ENCODE data around the gene ITGB7.

The ITGB7 gene

GRCh38 chr12:53215497-53215896 lies 8.4 kb upstream of the ITGB7 start:
- ChIA-PET POLR2A (interaction anchor here (1.0 to 1.2 kb wide), 2 partner anchors 51 to 77 kb away, joined by 3 read pairs; no protein-coding TSS in a partner anchor), CTCF (interaction anchor here (0.8 to 11.6 kb wide), 7 partner anchors 9 to 205 kb away, joined by 3 to 144 read pairs (median 53); partner anchors contain the start of genes AAAS, ESPL1 and PFDN5)
- TF ChIP-seq CTCF (tag by site-specific recombination; IDR thresholded peaks at IDR 0.05) (no peak), KLF8 (tag by site-specific recombination; IDR thresholded peaks at IDR 0.05) (no peak), ZNF184 (tag by site-specific recombination; IDR thresholded peaks at IDR 0.05) (no peak), IKZF3 (tag by site-specific recombination; IDR thresholded peaks at IDR 0.05) (no peak), KLF7 (tag by site-specific recombination; IDR thresholded peaks at IDR 0.05; ENCODE audit: borderline replicate concordance) (no peak), ZNF658 (tag by site-specific recombination; IDR thresholded peaks at IDR 0.05) (no peak), ZNF16 (tag by site-specific recombination; IDR thresholded peaks at IDR 0.05; ENCODE audit: low read depth) (no peak)
- Histone ChIP-seq H3K4me1 (ENCODE audit: control insufficient read depth, insufficient read depth, low read length) (no peaks in the 10 kb centered on the region), H3K4me3 (ENCODE audit: low read depth, low read length) (no peak overlapping the region), H3K9me3 (ENCODE audit: control insufficient read depth, insufficient read depth, low read depth, low read length) (no peaks in the 10 kb centered on the region), H3K27ac (ENCODE audit: extremely low read depth, low read depth, low read length) (no peak overlapping the region), H3K36me3 (ENCODE audit: control insufficient read depth in 2 of 2, insufficient read depth in 1 of 2, low read length in 2 of 2) (peaks cover 0 to 39% of the 10 kb centered on the region in 2 experiments; a peak in 1 of 3 replicates)

GRCh38 chr12:53214687-53215455 lies 7.8 kb upstream of the ITGB7 start:
- Histone ChIP-seq H3K27ac (ENCODE audit: extremely low read depth, low read depth, low read length) (no peak overlapping the region), H3K4me3 (ENCODE audit: low read depth, low read length) (no peak overlapping the region), H3K36me3 (ENCODE audit: control insufficient read depth in 2 of 2, insufficient read depth in 1 of 2, low read length in 2 of 2) (peaks cover 0 to 39% of the 10 kb centered on the region in 2 experiments; a peak in 1 of 3 replicates), H3K4me1 (ENCODE audit: control insufficient read depth, insufficient read depth, low read length) (no peaks in the 10 kb centered on the region), H3K9me3 (ENCODE audit: control insufficient read depth, insufficient read depth, low read depth, low read length) (no peaks in the 10 kb centered on the region)
- ChIA-PET CTCF (interaction anchor here (0.6 to 11.6 kb wide), 21 partner anchors 8 to 531 kb away, joined by 3 to 144 read pairs (median 10); partner anchors contain the start of genes AAAS, ESPL1, MYG1 and PFDN5), POLR2A (interaction anchor here (0.6 to 2.3 kb wide), 12 partner anchors 10 to 107 kb away, joined by 3 to 11 read pairs (median 4); partner anchors contain the start of genes AAAS and MYG1)
- TF ChIP-seq OSR2 (tag by site-specific recombination; IDR thresholded peaks at IDR 0.05) (no peak), REST (tag by site-specific recombination; IDR thresholded peaks at IDR 0.05) (no peak), ZNF324 (tag by site-specific recombination; IDR thresholded peaks at IDR 0.05) (no peak), ZNF776 (tag by site-specific recombination; IDR thresholded peaks at IDR 0.05; ENCODE audit: borderline replicate concordance) (no peak), ZNF426 (tag by site-specific recombination; IDR thresholded peaks at IDR 0.05) (no peak), REPIN1 (tag by site-specific recombination; IDR thresholded peaks at IDR 0.05; ENCODE audit: low read depth) (no peak), SP2 (tag by site-specific recombination; IDR thresholded peaks at IDR 0.05) (no peak), ZNF664 (tag by site-specific recombination; IDR thresholded peaks at IDR 0.05) (no peak), TSHZ1 (tag by site-specific recombination; IDR thresholded peaks at IDR 0.05; ENCODE audit: borderline replicate concordance) (no peak), ZNF239 (tag by site-specific recombination; IDR thresholded peaks at IDR 0.05) (no peak), ZNF362 (tag by site-specific recombination; IDR thresholded peaks at IDR 0.05) (no peak), ZNF555 (tag by site-specific recombination; conservative IDR thresholded peaks at IDR 0.05) (no peak), BCL6B (tag by site-specific recombination; IDR thresholded peaks at IDR 0.05) (no peak)
